Kidney (tissue), 14 donors: Measurements from ENCODE around the gene HFM1. TPM values are rescaled to one million over a fixed set of nuclear protein-coding genes. Genes with fewer than 3 reads are reported as not detected.

ENCODE experiments used
- DNase-seq, 5 donors: peaks; one replicate each; pipeline ENCODE4 v3.0.0-alpha.2; 2013 to 2020
- FAIRE-seq: peaks from 2 replicates; lab custom pipeline; 2012; peaks lifted over from hg19 to GRCh38; lab: Jason Lieb, UNC
- H3K27ac ChIP-seq, 2 donors: one replicate each; pipeline ENCODE4 v1.7.0; 2013; ENCODE audit warnings: low read depth in 2 of 2, low read length in 2 of 2, inconsistent platforms in 1 of 2
- H3K27me3 ChIP-seq: one replicate; pipeline ENCODE4 v1.7.1; 2013; ENCODE audit warnings: low read length, inconsistent platforms; ENCODE audit not compliant: control insufficient read depth, insufficient read depth
- H3K36me3 ChIP-seq, 3 donors: one replicate each; pipeline versions ENCODE4 v1.7.0 to v1.7.1; 2013; ENCODE audit warnings: low read length in 3 of 3, control low read depth in 1 of 3, inconsistent platforms in 1 of 3; ENCODE audit not compliant: insufficient read depth in 3 of 3, control insufficient read depth in 2 of 3
- H3K4me1 ChIP-seq, 3 donors: one replicate each; pipeline versions ENCODE4 v1.7.0 to v1.7.1; 2013; ENCODE audit warnings: low read length in 3 of 3, inconsistent platforms in 1 of 3, low read depth in 1 of 3; ENCODE audit not compliant: control insufficient read depth in 2 of 3, insufficient read depth in 2 of 3
- H3K4me3 ChIP-seq, 3 donors: one replicate each; pipeline versions ENCODE4 v1.7.0 to v1.8.1; 2013; ENCODE audit warnings: low read length in 3 of 3, control low read depth in 1 of 3, inconsistent platforms in 1 of 3
- H3K9ac ChIP-seq, 3 donors: one replicate each; pipeline versions ENCODE4 v1.7.0 to v1.7.1; 2013; ENCODE audit warnings: low read length in 3 of 3, control low read depth in 1 of 3, inconsistent platforms in 1 of 3
- H3K9me3 ChIP-seq, 3 donors: one replicate each; pipeline versions ENCODE4 v1.7.0 to v1.7.1; 2013; ENCODE audit warnings: low read length in 3 of 3, control low read depth in 1 of 3, inconsistent platforms in 1 of 3; ENCODE audit not compliant: control insufficient read depth in 2 of 3, insufficient read depth in 1 of 3
- intact Hi-C: fragments of 100-400 bp; cut with DNase I; formaldehyde crosslinking; loops from one replicate; pipeline ENCODE4 v1.11.1; 2022
- polyA plus RNA-seq: library from polyadenylated mRNA; stranded (reverse); fragments of 350-450 nt; fragmentation: Illumina TruSeq; extraction: RNeasy Lipid Tissue Mini Kit (QIAGEN cat#74804); gene quantifications from one replicate; pipeline ENCODE4 v1.2.3, GENCODE V29; 2014; ENCODE audit warnings: low read depth, low replicate concordance; ENCODE audit not compliant: insufficient read depth
- total RNA-seq: library from RNA; stranded (reverse); fragmentation: NEBNext Ultra II Directional; extraction: Animal tissue kit (Norgen Biotek cat#: 25700); gene quantifications from one replicate; pipeline ENCODE4 v1.2.1, GENCODE V29; 2021
- TF ChIP-seq, protein P1 (sequence below): IDR thresholded peaks from 3 replicates; pipeline ENCODE4 v1.5.1; 2012; ENCODE audit warnings: mild to moderate bottlenecking, moderate library complexity, borderline replicate concordance; ENCODE audit not compliant: insufficient read depth; ENCODE audit errors: extremely low read depth
- donor health status: control.
- donor health status: control.
- donor health status: control.
- donor health status: control.
- donor health status: control.
- donor health status: DM: yes; HTN: yes; CAD: no.
- donor health status: Normal renal cell carcinoma (clear cell type).

Gene HFM1
- total and polyA plus RNA-seq, 2 donors from 2014 or later, result 1.2 TPM

DNA sequence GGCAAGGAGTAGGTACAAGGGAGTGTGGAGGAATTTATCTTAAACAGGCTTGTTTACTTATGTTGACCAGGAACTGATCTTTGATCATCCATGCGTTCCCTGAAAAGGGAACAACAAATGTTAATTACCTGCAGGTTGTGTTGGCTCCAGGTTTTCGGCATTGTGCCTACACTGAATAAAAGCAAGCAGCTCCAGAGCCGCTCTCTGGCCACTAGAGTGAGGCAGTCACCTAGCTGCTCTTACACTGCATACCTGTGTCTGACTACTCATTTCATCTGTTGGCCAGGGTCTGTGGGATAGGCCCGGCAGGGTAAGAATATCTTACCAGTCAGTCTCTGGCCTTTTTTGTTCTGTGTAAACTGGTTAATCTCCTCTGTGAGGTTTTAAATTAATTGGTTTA, 183.6 kb downstream of the HFM1 start:
- no peak overlapping the region for H3K27ac ChIP-seq
- DNase-seq, result no peak
- H3K9me3 ChIP-seq, result peaks cover 0 to 7% (median 0%) of the 10 kb centered on the region in 3 donors
- intact Hi-C loops, result no loop called here
- no peaks in the 10 kb centered on the region for H3K27me3 ChIP-seq
- no peak overlapping the region for H3K4me3 ChIP-seq
- no peak overlapping the region for H3K9ac ChIP-seq
- TF ChIP-seq, protein P1, sequence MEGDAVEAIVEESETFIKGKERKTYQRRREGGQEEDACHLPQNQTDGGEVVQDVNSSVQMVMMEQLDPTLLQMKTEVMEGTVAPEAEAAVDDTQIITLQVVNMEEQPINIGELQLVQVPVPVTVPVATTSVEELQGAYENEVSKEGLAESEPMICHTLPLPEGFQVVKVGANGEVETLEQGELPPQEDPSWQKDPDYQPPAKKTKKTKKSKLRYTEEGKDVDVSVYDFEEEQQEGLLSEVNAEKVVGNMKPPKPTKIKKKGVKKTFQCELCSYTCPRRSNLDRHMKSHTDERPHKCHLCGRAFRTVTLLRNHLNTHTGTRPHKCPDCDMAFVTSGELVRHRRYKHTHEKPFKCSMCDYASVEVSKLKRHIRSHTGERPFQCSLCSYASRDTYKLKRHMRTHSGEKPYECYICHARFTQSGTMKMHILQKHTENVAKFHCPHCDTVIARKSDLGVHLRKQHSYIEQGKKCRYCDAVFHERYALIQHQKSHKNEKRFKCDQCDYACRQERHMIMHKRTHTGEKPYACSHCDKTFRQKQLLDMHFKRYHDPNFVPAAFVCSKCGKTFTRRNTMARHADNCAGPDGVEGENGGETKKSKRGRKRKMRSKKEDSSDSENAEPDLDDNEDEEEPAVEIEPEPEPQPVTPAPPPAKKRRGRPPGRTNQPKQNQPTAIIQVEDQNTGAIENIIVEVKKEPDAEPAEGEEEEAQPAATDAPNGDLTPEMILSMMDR, result no peak
- H3K4me1 ChIP-seq, result no peaks in the 10 kb centered on the region
- no peaks in the 10 kb centered on the region for H3K36me3 ChIP-seq
- FAIRE-seq, result no peak

DNA sequence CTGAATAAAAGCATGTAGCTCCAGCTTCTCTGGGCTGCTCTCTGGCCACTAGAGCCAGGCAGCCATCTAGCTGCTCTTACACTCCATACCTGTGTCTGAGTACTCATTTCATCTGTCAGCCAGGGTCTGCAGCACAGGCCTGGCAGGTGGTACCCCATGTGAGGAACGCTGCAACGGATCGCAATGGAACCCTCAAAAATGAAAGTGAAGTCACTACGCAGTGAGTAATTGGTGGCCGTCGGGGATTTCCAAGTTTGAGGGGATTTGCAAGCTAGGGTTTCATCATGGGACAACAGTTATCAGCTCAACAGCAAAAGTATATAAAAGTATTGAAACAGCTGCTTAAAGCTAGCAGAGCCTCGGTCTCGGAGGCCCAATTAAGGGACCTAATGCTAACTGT, 186.7 kb downstream of the HFM1 start:
- no peaks in the 10 kb centered on the region for H3K36me3 ChIP-seq
- H3K4me1 ChIP-seq, result no peaks in the 10 kb centered on the region
- intact Hi-C loops, result no loop called here
- H3K27me3 ChIP-seq, result no peaks in the 10 kb centered on the region
- no peak overlapping the region for H3K27ac ChIP-seq
- TF ChIP-seq, protein P1, result no peak
- no peak overlapping the region for H3K9ac ChIP-seq
- peaks cover 0 to 7% (median 0%) of the 10 kb centered on the region in 3 donors for H3K9me3 ChIP-seq
- no peak for FAIRE-seq
- H3K4me3 ChIP-seq, result no peak overlapping the region
- DNase-seq, result no peak

Other genes starting within 250 kb of the HFM1 start
- gene CDC7, start 96.0 kb upstream of the HFM1 start, total RNA-seq, result 3.2 TPM
- 1.4 TPM for gene CDC7, start 96.0 kb upstream of the HFM1 start, polyA plus RNA-seq